ENCODE results near the gene PARD3B.

DNA sequence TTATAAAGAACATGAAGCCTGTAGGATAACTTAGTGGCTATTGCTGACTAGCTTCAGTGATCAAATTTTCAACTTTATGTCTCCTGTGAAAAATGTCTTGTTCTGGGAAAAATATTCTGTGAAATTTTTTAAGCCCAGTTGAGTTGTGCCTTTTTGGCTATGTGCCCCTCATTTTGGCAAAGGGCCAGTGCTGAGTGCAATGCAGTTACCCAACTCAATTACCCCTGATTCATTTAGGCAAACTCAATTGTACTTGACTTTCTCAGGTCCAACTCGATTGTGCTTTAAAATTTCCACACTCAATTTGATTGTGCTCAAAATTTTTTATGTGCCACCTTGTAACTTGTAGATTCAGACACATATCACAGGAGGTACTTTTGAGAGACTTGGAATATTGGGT lies 588.3 kb downstream of the PARD3B start:
- TF ChIP-seq CTCF (IDR thresholded peaks at IDR 0.05) (no peak), POLR2AphosphoS5 (IDR thresholded peaks at IDR 0.05) (no peak), POLR2A (IDR thresholded peaks at IDR 0.05) (no peak)

All from prostate gland (tissue), 2 donors.